ENCODE data around the gene WDR31. TPM values are rescaled to one million over a fixed set of nuclear protein-coding genes. Genes with fewer than 3 reads are reported as not detected.
"Not testable (repeated sequence)": the region's sequence is repeated elsewhere in the genome, so short reads cannot be mapped to it uniquely, and the experiment has no call there.

The WDR31 gene
- total RNA-seq, 1 experiment from 2014 or later: 0.74 TPM

DNA sequence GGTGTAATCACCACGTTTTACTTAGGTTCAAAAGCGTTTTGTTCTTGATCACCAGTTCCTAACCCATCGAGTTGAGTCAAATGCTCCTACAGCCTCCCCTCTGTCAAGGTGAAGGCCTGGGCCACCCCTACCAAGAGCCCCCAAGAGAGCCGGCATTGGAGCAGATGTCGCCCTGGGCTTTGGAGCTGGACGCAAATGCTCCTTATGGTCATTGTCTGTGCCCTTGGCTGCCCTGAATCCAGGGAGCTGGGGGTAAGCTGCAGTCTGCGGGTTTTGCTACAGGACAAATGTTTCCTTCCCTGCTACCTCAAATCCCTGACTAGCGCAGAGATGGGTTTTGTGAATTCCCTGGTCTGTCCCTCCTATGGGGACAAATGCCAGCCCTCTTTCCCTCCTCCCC lies 41.8 kb downstream of the WDR31 start:
- DNase-seq (ENCODE audit: low spot score): no peak

DNA sequence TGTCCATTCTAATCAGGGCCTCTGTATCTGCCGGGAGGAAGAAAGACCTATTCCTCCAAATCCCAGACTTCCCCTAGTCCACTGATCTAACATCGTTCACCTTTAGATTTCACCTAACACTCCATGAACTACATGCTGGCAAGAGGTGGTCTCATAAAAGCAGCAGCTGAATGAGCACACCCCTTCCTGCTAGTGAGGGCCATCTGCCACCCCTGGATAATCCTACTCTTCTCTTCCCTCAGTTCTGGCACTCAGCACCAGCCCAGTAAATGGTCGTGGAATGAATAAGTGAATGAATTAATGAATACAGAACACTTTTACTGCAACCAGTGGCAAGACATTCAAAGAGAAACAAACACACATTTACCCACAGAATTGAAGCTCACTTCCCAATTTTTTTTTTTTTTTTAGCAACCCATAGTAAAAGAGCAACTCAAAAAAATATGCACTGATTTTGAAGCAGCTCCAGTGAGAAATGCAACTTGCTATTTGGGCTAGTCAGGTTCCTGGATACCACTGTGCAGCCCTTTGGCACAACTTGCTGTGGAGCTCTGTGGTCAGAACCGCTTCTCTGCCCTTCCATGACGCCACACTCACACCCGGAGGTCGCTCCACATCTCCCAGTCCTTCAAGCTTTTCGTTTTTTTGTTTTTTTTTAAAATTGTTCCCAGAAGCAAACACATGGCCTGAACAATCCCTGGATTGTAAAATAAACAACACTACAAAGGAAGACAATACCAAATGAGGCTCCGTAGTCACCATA lies 43.1 kb downstream of the WDR31 start:
- no peak for DNase-seq (ENCODE audit: low spot score)

DNA sequence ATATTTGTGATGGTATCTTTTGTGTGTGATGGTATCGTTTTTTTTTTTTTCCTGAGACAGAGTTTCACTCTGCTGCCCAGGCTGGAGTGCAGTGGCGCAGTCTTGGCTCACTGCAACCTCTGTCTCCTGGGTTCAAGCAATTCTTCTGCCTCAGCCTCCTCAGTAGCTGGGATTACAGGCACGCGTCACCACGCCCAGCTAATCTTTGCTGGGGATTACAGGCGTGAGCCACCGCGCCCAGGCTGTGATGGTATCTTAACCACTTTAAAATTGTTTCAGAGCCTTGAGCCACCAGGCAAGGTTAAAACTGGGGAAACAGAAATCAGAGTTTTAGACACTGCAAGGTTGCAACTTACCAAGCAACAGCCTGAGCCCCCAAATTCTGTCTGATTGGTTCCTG lies 43.8 kb downstream of the WDR31 start:
- DNase-seq (ENCODE audit: low spot score): not testable (repeated sequence)

DNA sequence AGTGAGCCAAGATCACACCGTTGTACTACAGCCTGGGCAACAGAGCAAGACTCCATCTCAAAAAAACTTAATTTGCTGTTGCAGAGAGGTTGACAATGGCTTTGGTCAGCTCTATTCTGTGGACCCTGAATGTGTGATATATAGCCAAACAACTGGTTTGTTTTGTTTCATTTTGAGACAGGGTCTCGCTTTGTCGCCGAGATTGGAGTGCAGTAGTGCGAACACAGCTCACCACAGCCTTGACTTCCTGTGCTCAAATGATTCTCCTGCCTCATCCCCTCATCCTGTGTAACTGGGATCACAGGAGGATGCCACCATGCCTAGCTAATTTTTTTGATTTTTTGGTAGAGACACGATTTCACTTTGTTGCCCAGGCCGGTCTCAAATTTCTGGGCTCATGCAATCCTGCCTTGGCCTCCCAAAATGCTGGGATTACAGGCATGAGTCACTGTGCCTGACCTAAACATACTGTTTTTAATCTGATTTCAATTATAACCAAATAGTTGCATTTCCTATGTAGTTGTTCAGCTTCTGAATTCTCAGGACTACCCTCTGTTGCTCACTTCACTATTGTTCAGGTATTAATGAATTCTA lies 46.7 kb downstream of the WDR31 start:
- no peak for DNase-seq (ENCODE audit: low spot score)

DNA sequence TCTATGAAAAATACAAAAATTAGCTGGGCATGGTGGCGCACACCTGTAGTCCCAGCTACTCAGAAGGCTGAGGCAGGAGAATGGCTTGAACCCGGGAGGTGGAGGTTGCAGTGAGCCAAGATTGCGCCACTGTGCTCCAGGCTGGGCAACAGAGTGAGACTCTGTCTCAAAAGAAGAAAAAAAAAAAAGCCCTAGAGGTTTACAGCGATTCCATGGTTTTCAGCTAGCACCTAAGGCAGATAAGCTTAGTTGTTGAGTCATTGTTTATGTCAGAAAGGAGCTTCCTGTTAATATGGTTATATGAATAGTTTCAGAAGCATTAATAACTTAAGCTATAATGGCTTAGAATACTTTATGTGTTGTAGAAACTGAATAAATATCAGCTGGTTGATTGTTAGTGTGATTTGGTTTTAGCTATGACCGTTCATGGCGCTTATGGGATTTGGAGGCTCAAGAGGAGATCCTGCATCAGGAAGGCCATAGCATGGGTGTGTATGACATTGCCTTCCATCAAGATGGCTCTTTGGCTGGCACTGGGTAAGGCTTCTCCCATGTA lies 49.9 kb downstream of the WDR31 start:
- no peak for DNase-seq (ENCODE audit: low spot score)

DNA sequence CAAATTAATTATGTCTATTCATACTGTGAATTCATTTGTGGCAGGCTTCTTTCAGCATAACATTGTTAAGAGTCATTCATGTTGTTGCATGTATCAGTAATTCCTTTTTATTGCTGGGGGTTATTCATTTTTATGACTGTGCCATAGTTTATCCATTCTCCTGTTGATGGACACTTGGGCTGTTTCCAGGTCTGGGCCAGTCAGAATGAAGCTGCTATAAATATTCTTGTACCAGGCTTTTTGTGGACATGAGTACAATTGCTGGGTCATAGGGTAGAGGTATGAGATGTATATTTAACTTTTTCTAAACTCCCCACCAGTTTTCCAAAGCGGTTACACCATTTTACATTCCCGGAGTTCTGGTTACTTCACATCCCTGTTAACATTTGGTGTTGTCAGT lies 51.0 kb downstream of the WDR31 start:
- no peak for DNase-seq (ENCODE audit: low spot score)

DNA sequence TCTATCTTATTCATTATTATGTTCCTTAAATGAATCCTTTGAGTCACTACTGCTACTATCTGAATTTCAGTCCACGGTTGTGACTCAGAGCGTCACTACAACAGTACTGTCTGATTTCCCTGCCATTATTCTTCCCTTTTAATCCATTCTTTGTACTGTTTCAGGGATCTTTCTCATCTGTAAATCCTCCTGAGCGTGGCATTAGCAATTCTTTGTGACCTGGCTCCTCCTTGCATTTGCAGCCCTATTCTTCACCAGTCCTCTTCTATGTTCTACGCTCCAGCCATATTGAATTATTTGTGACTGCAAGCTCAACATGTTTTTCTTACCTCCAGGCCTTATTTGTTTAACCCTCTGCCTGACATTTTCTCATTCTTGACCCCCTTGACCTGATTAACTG lies 58.7 kb downstream of the WDR31 start:
- no peak for DNase-seq (ENCODE audit: low spot score)

DNA sequence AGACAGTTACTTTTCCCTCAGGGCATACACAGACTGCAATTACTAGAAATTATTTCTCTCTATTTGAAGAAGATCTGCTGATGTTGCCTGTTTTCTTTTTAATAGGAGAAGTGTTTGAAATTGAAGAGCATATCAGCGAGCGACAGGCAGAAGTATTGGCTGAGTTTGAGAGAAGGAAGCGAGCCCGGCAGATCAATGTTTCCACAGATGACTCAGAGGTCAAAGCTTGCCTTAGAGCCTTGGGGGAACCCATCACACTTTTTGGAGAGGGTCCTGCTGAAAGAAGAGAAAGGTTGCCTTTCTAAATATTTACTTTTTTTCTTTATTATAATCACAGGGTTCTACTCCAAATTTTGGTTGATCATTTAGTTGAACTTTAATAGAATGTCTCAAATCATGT lies 61.2 kb downstream of the WDR31 start:
- no peak for DNase-seq (ENCODE audit: low spot score)

DNA sequence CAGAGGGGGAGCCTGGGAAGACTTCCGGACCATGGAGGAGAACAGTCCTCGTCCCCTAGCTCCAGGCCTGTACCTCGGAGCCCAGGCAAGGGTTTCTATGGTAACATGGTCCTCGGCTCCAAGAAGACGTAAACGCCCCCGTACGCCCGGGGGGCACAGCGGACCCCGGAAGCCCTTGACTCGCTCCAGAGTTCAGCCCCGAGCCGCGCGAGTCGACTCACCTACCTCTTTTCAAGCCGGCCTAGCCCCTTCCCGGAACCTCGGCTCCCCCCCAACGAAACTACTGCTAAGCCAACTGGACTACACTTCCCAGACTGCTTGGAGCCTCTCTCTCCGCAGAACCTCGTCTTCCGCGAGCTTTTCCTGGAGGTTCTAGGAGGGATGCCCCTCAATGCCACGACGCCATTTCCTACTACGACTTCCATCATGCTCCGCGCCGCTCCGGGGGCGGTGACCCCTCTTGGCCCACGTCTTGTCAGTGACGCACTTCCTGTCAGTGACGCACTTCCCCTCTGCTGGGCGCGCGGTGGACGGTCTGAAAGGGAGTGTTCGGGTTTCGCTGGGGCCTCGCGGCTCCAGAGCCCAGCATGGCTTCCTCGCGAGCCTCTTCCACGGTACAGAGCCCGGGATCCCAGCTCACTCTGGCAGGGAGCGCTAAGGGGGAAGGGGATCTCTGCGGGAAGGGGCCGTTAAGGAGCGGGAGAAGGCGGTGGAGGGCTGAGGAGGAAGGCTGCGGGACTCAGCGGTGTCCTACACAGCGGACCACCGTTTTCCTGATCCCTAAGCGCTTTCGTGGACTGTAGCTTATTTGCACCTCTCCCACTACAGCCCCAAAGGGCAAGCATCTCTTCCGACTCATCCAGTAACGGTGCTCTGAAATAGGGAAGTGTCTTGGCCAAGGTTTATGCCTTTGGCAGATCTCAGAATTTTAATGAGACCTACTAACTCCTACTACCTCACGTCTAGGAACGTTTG lies 64.6 kb downstream of the WDR31 start, which contains the start of the genes CDC26 and PRPF4:
TSS of gene CDC26 (minus strand) at position 416 of the 975 bp plus-strand sequence. CDS start 3,065 bp downstream, outside the sequence.
TSS of gene PRPF4 (plus strand) at position 502 of the 975 bp plus-strand sequence. CDS start at position 588, 86 bp downstream.
- peak; percentile 92 for DNase-seq (ENCODE audit: low spot score)

DNA sequence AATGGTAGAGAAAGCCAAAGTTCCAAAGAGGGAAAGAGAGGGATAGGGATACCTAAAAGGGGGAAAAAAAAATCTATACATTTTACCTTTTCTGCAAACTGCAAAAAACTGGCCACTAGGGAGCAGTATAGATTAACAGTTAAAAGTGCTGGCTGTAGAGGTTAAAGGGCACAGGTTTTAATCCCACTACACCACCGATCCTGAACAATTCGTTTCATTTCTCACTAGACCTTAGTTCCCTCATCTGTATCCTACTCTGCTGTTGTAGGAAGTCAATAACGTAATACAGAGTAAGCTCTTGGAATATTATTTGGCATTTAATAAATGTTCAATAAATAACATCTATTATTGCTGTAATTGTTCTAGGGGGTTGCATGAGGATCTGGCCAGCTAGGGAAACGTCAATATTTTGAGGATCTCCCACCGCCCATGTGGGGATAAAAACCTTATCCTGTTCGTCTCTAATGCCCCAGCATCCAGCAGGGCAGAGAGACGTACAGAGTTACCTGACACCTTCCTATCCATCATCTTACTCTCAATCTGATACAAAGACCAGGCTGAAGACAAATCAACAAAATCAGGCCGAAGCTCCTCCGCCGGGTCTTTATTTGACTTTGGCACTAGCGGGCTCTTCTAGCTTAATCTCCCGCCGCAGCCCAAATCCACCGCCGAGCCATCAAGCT lies 65.5 kb downstream of the WDR31 start:
- DNase-seq (ENCODE audit: low spot score): peak; percentile 44

DNA sequence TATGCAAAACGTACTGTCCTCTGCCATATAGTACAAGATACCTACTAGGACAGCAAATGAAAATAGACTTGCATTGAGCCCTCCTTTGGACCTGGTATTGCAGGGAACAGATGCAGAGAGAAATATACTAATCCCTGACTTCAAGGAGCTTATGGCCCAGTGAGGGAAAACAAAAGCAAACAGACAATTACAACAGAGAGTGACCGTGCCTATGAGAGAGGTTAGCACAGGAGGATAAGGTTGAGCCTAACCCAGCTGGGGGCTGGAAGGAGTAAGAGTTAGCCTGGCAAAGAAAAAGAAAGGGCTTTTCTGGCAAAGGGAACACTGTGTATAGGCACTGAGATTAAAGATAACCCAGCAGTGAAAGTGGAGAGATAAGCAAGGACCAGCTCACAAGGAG lies 70.2 kb downstream of the WDR31 start:
- no peak for DNase-seq (ENCODE audit: low spot score)

DNA sequence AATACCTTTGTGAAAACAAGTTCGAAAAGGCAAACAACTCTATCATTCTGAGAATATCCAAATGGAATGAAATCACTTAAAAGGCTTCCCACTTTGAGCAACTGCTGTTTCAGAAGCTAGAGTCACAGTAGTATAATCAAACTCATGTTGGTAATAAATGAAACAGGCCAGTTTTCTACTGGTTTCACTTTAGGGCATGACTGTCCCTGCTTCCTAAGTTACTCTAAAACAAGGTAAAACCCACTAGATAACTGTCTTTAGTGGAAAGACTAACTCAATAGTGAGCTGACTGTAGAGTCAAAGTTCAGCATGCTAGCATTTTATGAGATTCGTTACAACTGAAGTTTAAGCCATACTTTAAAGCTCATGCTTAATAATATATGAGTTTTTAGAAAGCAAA lies 70.7 kb downstream of the WDR31 start:
- no peak for DNase-seq (ENCODE audit: low spot score)

DNA sequence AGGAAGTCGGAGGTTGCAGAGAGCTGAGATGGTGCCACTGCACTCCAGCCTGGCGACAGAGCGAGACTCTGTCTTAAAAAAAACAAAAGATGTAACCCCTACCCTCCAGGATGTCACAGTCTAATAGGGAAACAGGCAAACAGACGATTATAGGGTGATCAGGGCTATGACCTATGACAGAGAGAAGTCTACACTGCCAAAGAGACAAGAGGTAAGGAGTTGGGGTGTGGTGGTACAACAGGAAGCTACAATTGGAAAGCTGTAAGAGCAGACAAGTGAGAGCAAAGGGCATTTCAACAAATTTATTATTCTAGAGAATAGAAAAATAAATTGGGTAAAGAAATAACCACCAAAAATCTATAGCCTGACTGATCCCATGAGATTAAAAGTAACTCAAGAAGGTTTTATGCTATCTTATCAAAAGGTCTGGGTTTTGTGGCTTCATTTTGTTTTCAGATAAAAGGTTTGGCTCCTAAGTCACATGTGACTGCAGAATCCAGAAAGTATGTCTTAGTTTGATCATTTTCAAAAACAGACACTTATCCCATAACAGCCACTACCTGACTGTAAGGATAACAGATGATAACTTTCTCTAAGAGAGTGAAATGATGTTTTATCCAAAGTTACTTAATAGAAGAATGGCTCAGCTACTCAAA lies 72.0 kb downstream of the WDR31 start:
- DNase-seq (ENCODE audit: low spot score): no peak

DNA sequence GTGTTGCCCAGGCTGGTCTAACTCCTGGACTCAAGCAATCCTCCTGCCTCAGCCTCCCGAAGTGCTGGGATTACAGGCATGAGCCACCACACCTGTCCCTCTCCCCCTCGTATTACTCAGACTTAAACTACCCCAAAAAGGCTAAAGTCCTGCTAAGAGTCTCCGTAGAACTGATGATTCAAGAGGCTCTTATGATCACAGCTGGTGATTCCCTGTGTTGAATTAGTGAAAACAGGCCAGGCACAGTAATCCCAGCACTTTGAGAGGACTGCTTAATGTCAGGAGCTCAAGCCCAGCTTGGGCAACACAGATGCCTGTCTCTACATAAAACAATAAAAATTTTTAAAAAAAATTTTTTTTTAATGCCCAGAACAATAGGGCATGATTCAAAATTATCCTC lies 73.9 kb downstream of the WDR31 start:
- DNase-seq (ENCODE audit: low spot score): no peak

Other genes starting within 250 kb of the WDR31 start
- 10.2 and 10.5 TPM in 2 replicates for gene SLC31A2, start 189.3 kb downstream of the WDR31 start, total RNA-seq (2014; rRNA removed; shearing (Covaris generic))
- gene FKBP15, start 119.0 kb downstream of the WDR31 start, total RNA-seq (2014; rRNA removed; shearing (Covaris generic)): 23.7 and 24.3 TPM in 2 replicates
- 15.3 and 16.2 TPM in 2 replicates for gene SLC31A1, start 118.7 kb downstream of the WDR31 start, total RNA-seq (2014; rRNA removed; shearing (Covaris generic))
- gene CDC26, start 64.7 kb downstream of the WDR31 start, total RNA-seq (2014; rRNA removed; shearing (Covaris generic)): 49.2 and 63.4 TPM in 2 replicates
- gene PRPF4, start 64.6 kb downstream of the WDR31 start, total RNA-seq (2014; rRNA removed; shearing (Covaris generic)): 54.3 and 55.8 TPM in 2 replicates
- not detected in 2 replicates for gene RNF183, start 36.9 kb downstream of the WDR31 start, total RNA-seq (2014; rRNA removed; shearing (Covaris generic))
- gene BSPRY, start 9.3 kb upstream of the WDR31 start, total RNA-seq (2014; rRNA removed; shearing (Covaris generic)): not detected in 2 replicates
- gene HDHD3, start 36.7 kb upstream of the WDR31 start, total RNA-seq (2014; rRNA removed; shearing (Covaris generic)): 19.2 and 23.2 TPM in 2 replicates
- gene ALAD, start 61.0 kb upstream of the WDR31 start, total RNA-seq (2014; rRNA removed; shearing (Covaris generic)): 8.4 and 8.8 TPM in 2 replicates
- gene POLE3, start 70.4 kb upstream of the WDR31 start, total RNA-seq (2014; rRNA removed; shearing (Covaris generic)): 87.5 and 104 TPM in 2 replicates
- gene C9orf43, start 70.5 kb upstream of the WDR31 start, total RNA-seq (2014; rRNA removed; shearing (Covaris generic)): 0.50 and 0.76 TPM in 2 replicates
- gene RGS3, start 123.5 kb upstream of the WDR31 start, total RNA-seq (2014; rRNA removed; shearing (Covaris generic)): 65.8 and 75.3 TPM in 2 replicates